ENCODE data around the gene TENT5A. TPM values are rescaled to one million over a fixed set of nuclear protein-coding genes. Genes with fewer than 3 reads are reported as not detected.

TENT5A gene
- total RNA-seq, 1 donor from 2014 or later, result 44.4 TPM

- no peak overlapping the region for H3K4me3 ChIP-seq
- intact Hi-C loops (cut with micrococcal nuclease), result no loop called here
- H3K36me3 ChIP-seq, result peaks cover 3% of the 10 kb centered on the region
- H3K27ac ChIP-seq (replicated peaks), result no peak overlapping the region
- TF ChIP-seq CTCF (IDR thresholded peaks at IDR 0.05; ENCODE audit: borderline replicate concordance), result no peak
- H3K27me3 ChIP-seq (ENCODE audit: low read depth), result no peaks in the 10 kb centered on the region
- H3K4me1 ChIP-seq, result peaks cover 31% of the 10 kb centered on the region
- no peaks in the 10 kb centered on the region for H3K9me3 ChIP-seq (replicated peaks)
- DNase-seq, result no peak
Measured at GRCh38 chr6:81755551-81755950, 3.1 kb upstream of the TENT5A start.

DNA sequence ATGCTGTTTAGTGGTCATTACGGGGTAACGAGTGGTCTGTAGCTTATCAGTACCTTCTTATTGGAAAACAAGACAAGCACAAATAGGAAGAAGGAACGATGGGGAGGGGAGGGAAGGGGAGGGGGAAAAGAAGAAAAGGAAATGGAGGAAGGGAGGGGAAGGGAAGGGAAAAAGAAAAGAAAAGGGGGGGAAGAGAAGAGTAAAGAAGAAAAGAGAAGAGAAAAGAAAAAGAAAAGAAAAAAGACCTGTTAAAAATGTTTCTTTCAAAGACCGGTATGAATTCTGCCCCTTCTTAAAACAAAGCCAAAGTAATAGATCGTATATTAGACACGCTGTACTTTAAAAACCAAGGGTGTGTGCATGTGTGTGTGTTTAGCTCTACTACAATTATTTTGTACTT, 2.4 kb upstream of the TENT5A start:
- TF ChIP-seq CTCF (IDR thresholded peaks at IDR 0.05; ENCODE audit: borderline replicate concordance), result no peak
- H3K4me1 ChIP-seq, result peaks cover 38% of the 10 kb centered on the region
- H3K27me3 ChIP-seq (ENCODE audit: low read depth), result no peaks in the 10 kb centered on the region
- no peaks in the 10 kb centered on the region for H3K9me3 ChIP-seq (replicated peaks)
- intact Hi-C loops (cut with micrococcal nuclease), result no loop called here
- H3K4me3 ChIP-seq, result no peak overlapping the region
- peaks cover 6% of the 10 kb centered on the region for H3K36me3 ChIP-seq
- no peak overlapping the region for H3K27ac ChIP-seq (replicated peaks)
- DNase-seq, result no peak

- peak overlapping the region; percentile 89 for H3K4me3 ChIP-seq
- no peaks in the 10 kb centered on the region for H3K9me3 ChIP-seq (replicated peaks)
- H3K27me3 ChIP-seq (ENCODE audit: low read depth), result no peaks in the 10 kb centered on the region
- peaks cover 42% of the 10 kb centered on the region for H3K4me1 ChIP-seq
- peak; percentile 81 for TF ChIP-seq CTCF (IDR thresholded peaks at IDR 0.05; ENCODE audit: borderline replicate concordance)
- intact Hi-C loops (cut with micrococcal nuclease), result no loop called here
- H3K36me3 ChIP-seq, result peaks cover 14% of the 10 kb centered on the region
- DNase-seq, result peak; percentile 89
- peak overlapping the region; percentile 98 for H3K27ac ChIP-seq (replicated peaks)
Measured at GRCh38 chr6:81753711-81754577, 1.5 kb upstream of the TENT5A start.

- Histone ChIP-seq H3K9me3 (replicated peaks) (no peaks in the 10 kb centered on the region), H3K36me3 (peaks cover 22% of the 10 kb centered on the region), H3K27ac (replicated peaks) (peak overlapping the region; percentile 98), H3K4me1 (peaks cover 50% of the 10 kb centered on the region), H3K4me3 (peak overlapping the region; percentile 89), H3K27me3 (ENCODE audit: low read depth) (no peaks in the 10 kb centered on the region)
- peak; percentile 96 for DNase-seq
- intact Hi-C loops (cut with micrococcal nuclease), result no loop called here
- TF ChIP-seq CTCF (IDR thresholded peaks at IDR 0.05; ENCODE audit: borderline replicate concordance), result peak; percentile 14
Measured at GRCh38 chr6:81752921-81753710, 635 bp upstream of the TENT5A start.

GRCh38 chr6:81751388-81752083, 945 bp downstream of the TENT5A start:
- intact Hi-C loops (cut with micrococcal nuclease), result no loop called here

More at GRCh38 chr6:81751388-81752083, 945 bp downstream of the TENT5A start:
- Histone ChIP-seq H3K27me3 (ENCODE audit: low read depth) (no peaks in the 10 kb centered on the region), H3K4me1 (peaks cover 66% of the 10 kb centered on the region), H3K36me3 (peaks cover 34% of the 10 kb centered on the region), H3K27ac (replicated peaks) (peak overlapping the region; percentile 98), H3K9me3 (replicated peaks) (no peaks in the 10 kb centered on the region), H3K4me3 (peak overlapping the region; percentile 89)
- TF ChIP-seq CTCF (IDR thresholded peaks at IDR 0.05; ENCODE audit: borderline replicate concordance), result no peak
- peak; percentile 75 for DNase-seq
